PC-9 (cell line): ENCODE measurements around the gene VEZT. TPM values are rescaled to one million over a fixed set of nuclear protein-coding genes. Genes with fewer than 3 reads are reported as not detected.

Experiments used
- BruUV-seq: library from RNA; stranded (reverse); fragments of 400-500 nt; replicated peaks from 2 replicates; lab custom pipeline; 2021; lab: Mats Ljungman, UMichigan
- CTCF ChIA-PET: fragments of 300-600 bp; sonication (Branson Sonifier 250); formaldehyde crosslinking; loops from one replicate; lab custom pipeline; 2022; ENCODE audit warnings: antibody characterized with exemption; lab: Charles Lee
- POLR2A ChIA-PET: fragments of 300-600 bp; sonication (Branson Sonifier 250); formaldehyde crosslinking; loops from one replicate; lab custom pipeline; 2022; ENCODE audit warnings: antibody characterized with exemption; ENCODE audit not compliant: unreplicated experiment; lab: Charles Lee
- DNase-seq, 2 experiments: peaks; one replicate each; pipeline versions ENCODE4 v3.0.0 to v3.0.0-alpha.2; 2015 to 2022; ENCODE audit warnings: mixed read lengths in 1 of 2
- H2AFZ ChIP-seq: fragments of 200-600 bp; sonication (generic); 2 replicates; pipeline ENCODE4 v1.8.1; 2017; ENCODE audit warnings: antibody characterized with exemption
- H3F3A ChIP-seq: fragments of 200-600 bp; sonication (generic); 2 replicates; pipeline ENCODE4 v1.8.1; 2017; ENCODE audit warnings: antibody characterized with exemption, mild to moderate bottlenecking, low read depth; ENCODE audit not compliant: insufficient read depth
- H3K27ac ChIP-seq: fragments of 200-600 bp; sonication (generic); 2 replicates; pipeline ENCODE4 v1.6.1; 2016; ENCODE audit warnings: mixed run types
- H3K27me3 ChIP-seq: fragments of 200-600 bp; sonication (generic); 2 replicates; pipeline ENCODE4 v1.6.1; 2016; ENCODE audit warnings: low read depth, mixed run types; ENCODE audit not compliant: insufficient read depth
- H3K36me3 ChIP-seq: fragments of 200-600 bp; sonication (generic); 2 replicates; pipeline ENCODE4 v1.6.1; 2016; ENCODE audit warnings: low read depth, mixed run types
- H3K4me1 ChIP-seq: fragments of 200-600 bp; sonication (generic); replicated peaks from 2 replicates; pipeline ENCODE4 v1.6.1; 2016; ENCODE audit warnings: mixed run types; ENCODE audit not compliant: insufficient read depth
- H3K4me2 ChIP-seq: fragments of 200-600 bp; sonication (generic); 2 replicates; pipeline ENCODE4 v1.6.1; 2017; ENCODE audit warnings: mixed run types
- H3K4me3 ChIP-seq: fragments of 200-600 bp; sonication (generic); 2 replicates; pipeline ENCODE4 v1.6.1; 2016; ENCODE audit warnings: mixed run types
- H3K79me2 ChIP-seq: fragments of 200-600 bp; sonication (generic); 2 replicates; pipeline ENCODE4 v1.6.1; 2017; ENCODE audit warnings: low read depth, mixed run types
- H3K9me2 ChIP-seq: fragments of 200-600 bp; sonication (generic); 2 replicates; pipeline ENCODE4 v1.8.1; 2017; ENCODE audit warnings: mild to moderate bottlenecking; ENCODE audit not compliant: insufficient read depth
- H3K9me3 ChIP-seq: fragments of 200-600 bp; sonication (generic); 2 replicates; pipeline ENCODE4 v1.8.1; 2016; ENCODE audit warnings: low read depth; ENCODE audit not compliant: insufficient read depth
- H4K20me1 ChIP-seq: fragments of 200-600 bp; sonication (generic); 2 replicates; pipeline ENCODE4 v1.8.1; 2017; ENCODE audit not compliant: insufficient read depth
- EZH2 ChIP-seq: fragments of 200-600 bp; sonication (generic); IDR thresholded peaks from 2 replicates; pipeline ENCODE4 v1.8.0; 2017; ENCODE audit warnings: antibody characterized with exemption, low read depth
- intact Hi-C: fragments of 100-400 bp; cut with micrococcal nuclease; formaldehyde crosslinking; loops from one replicate; pipeline ENCODE4 v1.10.0; 2022; ENCODE audit not compliant: unreplicated experiment
- total RNA-seq: library from RNA; stranded (reverse); gene quantifications from 2 replicates; pipeline ENCODE4 v1.2.3, GENCODE V29; 2021
- TF ChIP-seq, protein P1 (sequence below): fragments of 200-600 bp; sonication (generic); conservative IDR thresholded peaks from 2 replicates; pipeline ENCODE4 v1.6.1; 2017; ENCODE audit warnings: mixed run types, antibody characterized with exemption, mild to moderate bottlenecking, moderate library complexity

The VEZT gene
- total RNA-seq, 1 experiment from 2014 or later, result 46.8 TPM

DNA sequence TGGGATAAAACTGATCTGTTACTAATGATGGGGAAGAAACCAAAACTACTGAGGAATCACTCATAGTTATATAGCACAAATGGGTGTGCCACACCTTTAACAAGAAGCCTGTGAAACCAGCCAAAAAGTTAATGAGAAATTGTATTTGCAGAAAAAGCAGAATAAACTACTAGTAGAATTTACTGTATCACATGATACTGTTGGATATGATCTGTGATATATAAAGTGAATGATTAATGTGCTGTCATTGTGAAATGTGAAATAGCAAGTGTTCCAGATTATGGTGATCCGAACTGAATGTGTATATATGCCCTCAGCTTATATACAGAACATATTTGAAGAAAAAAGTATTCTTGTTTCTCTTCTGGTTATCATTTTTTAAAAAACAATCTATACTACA is 30.5 kb downstream of the VEZT start:
- no peak for DNase-seq
- CTCF ChIA-PET, result no interaction called here
- Histone ChIP-seq H3K9me2 (no peaks in the 10 kb centered on the region), H3K36me3 (peaks cover 11% of the 10 kb centered on the region; the same call in 1 of the 2 replicates), H3K9me3 (no peaks in the 10 kb centered on the region), H3K4me1 (no peaks in the 10 kb centered on the region), H3K27ac (no peak overlapping the region), H3K4me3 (no peak overlapping the region), H4K20me1 (peaks cover 6% of the 10 kb centered on the region; the same call in 1 of the 2 replicates), H3K79me2 (peaks cover 62% of the 10 kb centered on the region), H3F3A (peaks cover 8% of the 10 kb centered on the region; the same call in 1 of the 2 replicates), H3K4me2 (no peak overlapping the region), H3K27me3 (no peaks in the 10 kb centered on the region), H2AFZ (no peak overlapping the region)
- BruUV-seq, result no TSS peak
- intact Hi-C loops, result no loop called here
- POLR2A ChIA-PET, result no interaction called here
- TF ChIP-seq EZH2, result no peak
- TF ChIP-seq, protein P1, sequence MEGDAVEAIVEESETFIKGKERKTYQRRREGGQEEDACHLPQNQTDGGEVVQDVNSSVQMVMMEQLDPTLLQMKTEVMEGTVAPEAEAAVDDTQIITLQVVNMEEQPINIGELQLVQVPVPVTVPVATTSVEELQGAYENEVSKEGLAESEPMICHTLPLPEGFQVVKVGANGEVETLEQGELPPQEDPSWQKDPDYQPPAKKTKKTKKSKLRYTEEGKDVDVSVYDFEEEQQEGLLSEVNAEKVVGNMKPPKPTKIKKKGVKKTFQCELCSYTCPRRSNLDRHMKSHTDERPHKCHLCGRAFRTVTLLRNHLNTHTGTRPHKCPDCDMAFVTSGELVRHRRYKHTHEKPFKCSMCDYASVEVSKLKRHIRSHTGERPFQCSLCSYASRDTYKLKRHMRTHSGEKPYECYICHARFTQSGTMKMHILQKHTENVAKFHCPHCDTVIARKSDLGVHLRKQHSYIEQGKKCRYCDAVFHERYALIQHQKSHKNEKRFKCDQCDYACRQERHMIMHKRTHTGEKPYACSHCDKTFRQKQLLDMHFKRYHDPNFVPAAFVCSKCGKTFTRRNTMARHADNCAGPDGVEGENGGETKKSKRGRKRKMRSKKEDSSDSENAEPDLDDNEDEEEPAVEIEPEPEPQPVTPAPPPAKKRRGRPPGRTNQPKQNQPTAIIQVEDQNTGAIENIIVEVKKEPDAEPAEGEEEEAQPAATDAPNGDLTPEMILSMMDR, result no peak

DNA sequence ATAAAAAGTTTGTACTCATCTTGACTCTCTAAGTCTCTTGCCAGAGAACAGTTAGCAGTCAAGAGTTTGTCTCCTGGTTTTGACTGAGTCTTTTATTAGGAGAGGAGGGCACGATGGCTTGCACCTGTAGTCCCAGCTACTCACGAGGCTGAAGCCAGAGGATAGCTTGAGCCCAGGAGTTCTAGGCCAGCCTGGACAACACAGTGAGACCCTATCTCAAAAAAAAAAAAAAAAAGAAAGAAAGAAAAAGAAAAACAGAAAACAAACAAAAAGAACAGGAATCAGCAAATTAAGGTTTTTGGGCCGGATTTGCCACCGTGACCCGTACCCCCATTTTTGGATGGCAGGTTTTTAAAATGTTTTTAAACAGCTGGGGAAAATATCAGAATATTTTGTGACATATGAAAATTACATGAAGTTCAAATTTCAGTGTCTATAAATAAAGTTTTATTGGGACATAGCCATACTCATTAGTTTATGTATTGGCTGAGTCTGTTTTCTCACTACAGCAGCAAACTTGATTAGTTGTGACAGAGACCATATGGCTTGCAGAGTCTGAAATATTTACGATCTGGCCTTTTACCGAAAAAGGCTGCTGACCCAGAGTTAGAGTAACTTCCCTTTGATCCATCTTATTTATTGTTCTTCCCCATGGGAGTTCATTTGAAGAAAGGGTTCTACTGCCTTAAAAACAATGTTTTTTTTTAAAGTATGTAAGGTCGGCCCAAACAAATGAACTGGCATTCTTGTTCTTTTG is 31.2 kb downstream of the VEZT start:
- H3K27ac ChIP-seq, result no peak overlapping the region
- H4K20me1 ChIP-seq, result peaks cover 6% of the 10 kb centered on the region; the same call in 1 of the 2 replicates
- H3K36me3 ChIP-seq, result peaks cover 11% of the 10 kb centered on the region; the same call in 1 of the 2 replicates
- H2AFZ ChIP-seq, result no peak overlapping the region
- H3K79me2 ChIP-seq, result peaks cover 57% of the 10 kb centered on the region
- no peaks in the 10 kb centered on the region for H3K9me3 ChIP-seq
- H3F3A ChIP-seq, result peaks cover 8% of the 10 kb centered on the region; the same call in 1 of the 2 replicates
- CTCF ChIA-PET, result no interaction called here
- TF ChIP-seq, protein P1, result no peak
- no peak for TF ChIP-seq EZH2
- POLR2A ChIA-PET, result no interaction called here
- BruUV-seq, result no TSS peak
- no peak overlapping the region for H3K4me2 ChIP-seq
- no peak for DNase-seq
- no peaks in the 10 kb centered on the region for H3K4me1 ChIP-seq
- no peak overlapping the region for H3K4me3 ChIP-seq
- intact Hi-C loops, result no loop called here
- H3K9me2 ChIP-seq, result no peaks in the 10 kb centered on the region
- no peaks in the 10 kb centered on the region for H3K27me3 ChIP-seq

DNA sequence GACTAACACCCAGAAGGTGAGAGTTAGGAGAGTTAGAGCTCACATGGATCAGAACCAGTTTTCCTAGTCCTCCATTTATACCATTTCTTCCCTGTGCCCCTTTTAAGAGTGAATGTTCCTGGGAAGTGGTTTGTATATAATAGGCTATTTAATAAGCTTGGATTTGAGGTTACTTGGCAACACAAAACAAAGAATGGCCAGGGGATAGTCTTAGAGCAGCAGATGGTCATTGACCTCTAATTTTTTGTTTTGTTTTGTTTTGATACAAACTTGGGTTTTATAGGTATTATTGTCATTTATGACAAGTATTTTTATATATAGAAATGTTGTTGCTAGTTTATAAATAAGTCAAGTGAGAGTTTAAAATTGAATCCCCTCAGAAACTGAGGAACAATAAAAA is 35.8 kb downstream of the VEZT start:
- no TSS peak for BruUV-seq
- TF ChIP-seq, protein P1, result no peak
- TF ChIP-seq EZH2, result no peak
- intact Hi-C loops, result no loop called here
- Histone ChIP-seq H3K4me3 (no peak overlapping the region), H4K20me1 (peaks cover 2% of the 10 kb centered on the region; the same call in 1 of the 2 replicates), H3K9me2 (no peaks in the 10 kb centered on the region), H2AFZ (no peak overlapping the region), H3K9me3 (no peaks in the 10 kb centered on the region), H3K4me2 (no peak overlapping the region), H3K4me1 (no peaks in the 10 kb centered on the region), H3K27me3 (no peaks in the 10 kb centered on the region), H3F3A (peaks cover 4% of the 10 kb centered on the region; the same call in 1 of the 2 replicates), H3K27ac (no peak overlapping the region), H3K36me3 (peaks cover 25% of the 10 kb centered on the region), H3K79me2 (peaks cover 29% of the 10 kb centered on the region)
- ChIA-PET CTCF (no interaction called here), POLR2A (no interaction called here)
- no peak for DNase-seq
